GM21381 (cell line): Measurements from ENCODE around the gene SFXN2.
A peak's percentile ranks its signal among the peaks of the same experiment; 100 is the strongest.
"Not testable (repeated sequence)": the region's sequence is repeated elsewhere in the genome, so short reads cannot be mapped to it uniquely, and the experiment has no call there.

ENCODE experiments used
- ATAC-seq: cut with Tn5 transposase; IDR thresholded peaks from one replicate; pipeline ENCODE4 v1.9.1; 2021; ENCODE audit warnings: mild to moderate bottlenecking, moderate library complexity; ENCODE audit not compliant: unreplicated experiment

SFXN2 gene

GRCh38 chr10:102679596-102679995 is 34.8 kb upstream of the SFXN2 start:
- ATAC-seq, result no peak

- no peak for ATAC-seq
Observed at GRCh38 chr10:102681696-102682095, 32.7 kb upstream of the SFXN2 start.

DNA sequence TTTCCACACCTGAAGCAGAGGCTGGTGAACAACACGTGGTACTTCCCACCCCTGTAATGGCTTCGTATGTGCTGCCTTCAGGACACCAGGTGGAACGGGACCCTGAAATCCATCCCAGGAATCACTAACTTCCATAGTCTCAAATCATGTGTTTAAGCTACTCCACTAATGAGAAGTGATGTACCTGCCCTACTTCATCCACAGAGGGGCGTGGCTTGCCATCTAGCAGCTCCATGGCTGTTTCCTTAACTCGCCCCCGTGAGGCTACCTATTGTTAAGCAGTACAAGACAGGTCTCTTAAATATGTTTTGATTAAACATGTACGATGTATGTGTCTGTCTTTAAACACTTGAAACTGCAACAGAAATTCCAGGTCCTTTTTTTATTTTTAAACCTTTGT is 32.0 kb upstream of the SFXN2 start:
- no peak for ATAC-seq

GRCh38 chr10:102682981-102683380 is 31.5 kb upstream of the SFXN2 start:
- no peak for ATAC-seq

GRCh38 chr10:102683736-102684135 is 30.7 kb upstream of the SFXN2 start:
- ATAC-seq, result no peak

GRCh38 chr10:102691285-102692066 is 23.0 kb upstream of the SFXN2 start:
- no peak for ATAC-seq

GRCh38 chr10:102695401-102695800 is 19.0 kb upstream of the SFXN2 start:
- ATAC-seq, result not testable (repeated sequence)

GRCh38 chr10:102696736-102697135 is 17.7 kb upstream of the SFXN2 start:
- no peak for ATAC-seq

DNA sequence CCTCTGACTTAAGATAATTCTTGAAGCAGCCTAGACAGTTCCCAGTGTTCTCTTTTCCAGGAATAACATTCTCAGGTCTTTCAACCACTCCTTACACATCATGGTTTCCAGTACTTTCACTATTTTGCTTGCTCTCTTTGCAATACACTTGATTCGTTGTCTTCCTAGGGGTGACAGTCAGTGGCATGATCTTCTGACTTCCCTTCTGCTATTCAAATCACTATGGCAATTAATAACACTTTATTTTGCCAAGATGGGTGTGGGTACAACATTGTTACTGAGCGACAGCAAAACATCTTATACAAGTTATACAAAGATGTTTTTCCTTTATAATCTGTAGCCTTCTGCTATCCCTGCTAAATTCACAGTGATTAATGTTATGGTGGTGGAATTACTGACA is 15.5 kb upstream of the SFXN2 start:
- ATAC-seq, result no peak

DNA sequence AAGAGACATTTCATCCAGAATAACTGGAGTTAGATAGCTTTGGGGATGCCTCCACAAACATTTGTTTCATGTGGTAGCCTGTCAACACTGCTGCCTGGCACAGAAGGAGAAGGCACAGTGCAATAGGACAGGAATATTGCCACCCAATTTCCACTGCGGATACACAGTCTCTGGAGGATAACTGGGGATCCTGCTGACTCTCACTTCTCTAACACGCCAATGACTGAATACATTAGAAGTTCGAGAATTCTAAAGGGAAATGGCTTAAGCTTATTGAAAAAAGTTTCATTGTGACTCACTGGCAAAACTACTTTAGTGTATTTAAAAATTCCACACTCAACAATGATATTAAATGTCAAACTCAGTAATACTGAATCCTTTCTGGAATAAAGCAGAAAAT is 13.2 kb upstream of the SFXN2 start:
- ATAC-seq, result no peak

- no peak for ATAC-seq
Observed at GRCh38 chr10:102701796-102702195, 12.6 kb upstream of the SFXN2 start.

DNA sequence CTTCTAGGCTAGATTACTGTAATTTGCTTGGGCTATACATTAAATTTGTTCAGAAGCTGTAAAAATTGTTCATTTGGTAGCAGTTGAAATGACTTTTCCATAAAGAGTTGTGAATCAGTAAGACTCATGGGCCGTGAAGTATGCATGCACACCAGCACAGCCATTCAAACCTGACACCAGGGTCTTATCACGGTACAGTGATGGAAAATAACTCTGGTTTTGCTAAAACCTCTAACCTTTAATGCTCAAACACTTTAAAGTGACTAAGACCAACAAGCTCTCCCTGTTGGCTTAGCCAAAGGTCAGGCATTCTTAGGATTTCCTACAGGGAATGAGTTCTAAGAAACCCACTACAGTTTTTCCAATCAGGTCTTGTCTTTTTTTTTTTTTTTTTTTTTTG is 11.7 kb upstream of the SFXN2 start:
- ATAC-seq, result no peak

DNA sequence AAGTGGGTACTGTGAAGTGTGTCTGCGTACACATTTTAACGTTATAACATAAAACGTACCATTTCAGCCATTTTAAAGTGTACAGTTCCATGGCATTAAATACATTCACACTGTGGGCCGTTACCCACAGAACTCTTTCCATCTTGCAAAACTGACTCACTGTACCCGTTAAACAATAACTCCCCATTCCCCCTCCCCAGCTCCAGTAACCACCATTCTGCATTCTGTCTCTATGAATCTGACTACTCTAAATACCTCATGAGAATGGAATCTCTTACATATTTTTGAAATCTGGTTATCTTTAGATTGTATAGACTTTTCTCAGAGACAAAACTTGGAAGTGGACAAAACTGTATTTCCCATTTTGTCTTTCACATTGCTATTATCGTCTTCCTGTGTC is 9.5 kb upstream of the SFXN2 start:
- ATAC-seq, result no peak

DNA sequence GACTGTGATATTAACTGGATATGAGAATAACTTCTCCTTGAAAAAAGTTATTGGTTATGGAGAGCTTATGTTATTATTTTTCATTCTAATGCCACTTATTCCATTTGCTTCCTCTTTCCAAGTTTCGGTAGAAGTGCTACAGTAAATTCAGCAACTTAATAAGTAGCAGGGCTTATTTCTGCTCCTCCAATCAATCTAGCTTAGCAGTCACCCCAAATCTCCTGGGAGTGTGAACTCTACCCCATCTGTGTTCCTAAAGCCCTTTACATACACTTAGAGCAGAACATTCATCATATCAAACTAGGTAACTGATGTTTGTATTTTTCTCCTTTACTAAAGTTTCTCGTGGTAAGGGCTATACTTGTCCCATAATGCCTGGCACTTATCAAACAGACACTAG is 8.9 kb upstream of the SFXN2 start:
- ATAC-seq, result no peak

- ATAC-seq, result no peak
Observed at GRCh38 chr10:102710609-102711008, 3.8 kb upstream of the SFXN2 start.

- no peak for ATAC-seq
Observed at GRCh38 chr10:102712089-102712488, 2.3 kb upstream of the SFXN2 start.

DNA sequence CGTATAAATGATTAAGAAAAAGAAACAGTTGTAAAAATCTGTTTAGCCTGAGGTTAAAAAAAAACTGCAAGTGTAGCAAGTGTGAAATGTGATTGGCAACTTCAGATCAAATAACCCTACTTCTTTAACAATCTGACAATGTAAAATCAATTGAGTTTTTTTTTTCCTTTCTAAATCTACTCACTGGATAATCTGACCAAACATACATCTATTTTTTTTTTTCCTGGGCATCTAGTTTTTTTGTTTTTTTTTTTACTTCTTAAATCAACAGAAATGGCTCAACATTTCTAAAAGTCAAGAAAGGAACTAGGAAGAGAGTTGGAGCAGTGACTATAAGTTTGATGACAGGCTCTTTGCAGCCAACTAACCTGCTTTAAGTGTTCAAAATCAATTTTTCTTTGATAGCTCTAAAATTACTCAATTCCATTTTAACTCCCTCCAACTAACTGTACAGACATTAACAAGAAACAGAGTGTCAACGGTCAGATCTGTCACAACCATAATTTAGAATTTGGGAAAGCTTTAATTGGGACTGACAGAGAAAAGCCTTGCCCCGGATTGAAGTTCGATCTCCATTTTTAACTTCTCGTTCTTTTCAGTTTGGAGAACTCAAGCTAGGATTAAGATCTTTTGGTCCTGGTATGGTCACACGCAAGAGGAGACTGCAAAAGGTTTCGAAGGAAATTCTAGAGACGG is 1.4 kb upstream of the SFXN2 start:
- ATAC-seq, result no peak

DNA sequence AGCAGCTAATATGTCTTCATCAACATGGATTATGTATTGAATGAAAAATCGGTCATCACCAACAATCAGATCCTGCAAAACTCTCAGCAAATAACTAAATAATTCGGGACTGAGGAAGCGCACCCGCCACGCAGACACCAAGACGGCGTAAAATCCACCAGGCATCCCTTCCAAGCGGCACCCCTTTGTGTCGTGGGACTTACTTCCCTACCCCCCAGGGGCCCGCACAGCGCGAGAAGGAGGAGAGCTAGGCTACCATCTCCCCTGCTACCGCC is 960 bp upstream of the SFXN2 start:
- no peak for ATAC-seq

GRCh38 chr10:102713814-102714620 is 419 bp upstream of the SFXN2 start, which contains the start of gene ARL3:
Gene ARL3 (minus strand): TSS chr10:102714397. CDS start chr10:102714275, 122 bp downstream.
- peak; percentile 77 for ATAC-seq

GRCh38 chr10:102715880-102716279 is 1.4 kb downstream of the SFXN2 start:
- no peak for ATAC-seq

DNA sequence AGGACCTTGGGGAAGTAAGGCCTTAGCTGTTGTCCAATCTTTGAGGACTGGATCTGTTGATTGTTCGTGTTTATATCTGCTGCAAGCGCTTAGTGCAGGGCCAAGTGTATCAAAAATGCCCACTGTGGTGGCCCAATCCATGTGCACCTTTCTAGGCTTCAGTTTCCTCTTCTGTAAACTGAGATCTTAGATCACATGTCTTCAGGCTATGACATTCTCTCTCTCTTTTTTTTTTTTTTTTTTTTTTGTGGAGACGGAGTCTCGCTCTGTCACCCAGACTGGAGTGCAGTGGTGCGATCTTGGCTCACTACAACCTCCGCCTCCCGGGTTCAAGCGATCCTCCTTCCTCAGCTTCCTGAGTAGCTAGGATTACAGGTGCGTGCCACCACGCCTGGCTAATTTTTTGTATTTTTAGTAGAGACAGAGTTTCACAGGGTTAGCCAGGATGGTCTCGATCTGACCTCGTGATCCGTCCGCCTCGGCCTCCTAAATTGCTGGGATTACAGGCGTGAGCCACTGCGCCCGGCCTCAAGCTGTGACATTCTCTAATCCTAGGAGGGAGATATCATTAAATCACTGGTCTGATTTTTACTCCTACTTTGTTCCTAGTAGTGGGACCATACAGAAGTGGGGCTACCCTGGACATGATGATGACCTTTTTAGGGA is 2.6 kb downstream of the SFXN2 start:
- not testable (repeated sequence) for ATAC-seq
